Astrocyte of the spinal cord (primary cell): ENCODE measurements around the gene TMEM126B.
"Not testable (repeated sequence)": the region's sequence is repeated elsewhere in the genome, so short reads cannot be mapped to it uniquely, and the experiment has no call there.

Experiments used
- DNase-seq: peaks from one replicate; pipeline ENCODE4 v3.0.0; 2011; ENCODE audit warnings: low read depth, low spot score
- H3K4me3 ChIP-seq: 2 replicates; pipeline ENCODE4 v1.5.1; 2011; ENCODE audit warnings: low read depth, mild to moderate bottlenecking, low read length, moderate library complexity
- CTCF ChIP-seq: IDR thresholded peaks from 2 replicates; pipeline ENCODE4 v1.5.1; 2012; ENCODE audit warnings: low read depth, mild to moderate bottlenecking, low read length, inconsistent platforms
- in situ Hi-C: cut with HindIII; loops from 2 replicates; pipeline ENCODE4 v1.10.0; 2017; ENCODE audit warnings: low sequenced_read_pairs

The TMEM126B gene

DNA sequence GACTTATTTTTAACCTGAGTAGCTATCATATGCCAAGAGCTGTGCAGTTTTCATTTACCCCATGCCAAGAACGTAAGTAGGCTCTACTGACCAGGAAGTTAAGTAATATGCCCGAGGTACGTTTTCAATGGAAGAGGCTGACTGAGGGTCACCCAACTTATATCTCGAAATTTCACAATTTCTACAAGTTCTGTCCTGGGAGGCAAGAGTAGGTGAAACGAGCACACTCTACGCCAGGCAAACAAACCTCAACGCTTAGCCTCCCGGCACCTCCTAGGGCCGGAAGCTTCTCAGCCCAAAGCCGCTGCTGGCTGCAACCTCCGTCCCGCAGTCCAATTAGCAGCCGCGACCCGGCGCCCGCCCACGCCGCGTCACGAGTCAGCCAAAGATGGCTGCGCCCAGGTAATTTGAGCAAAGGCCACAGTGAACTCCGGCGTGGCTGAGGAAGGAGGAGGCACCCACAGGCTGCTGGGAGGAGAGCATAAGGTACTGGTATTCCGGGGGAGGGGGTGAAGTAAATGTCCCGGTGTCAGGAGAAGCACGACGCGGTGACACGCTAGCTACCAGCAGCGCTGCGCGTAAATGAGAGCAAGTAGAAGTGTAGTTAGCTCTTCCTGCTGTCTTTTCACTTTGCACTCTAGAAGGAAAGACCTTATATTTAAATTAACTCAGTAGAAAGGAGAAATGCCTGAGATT, 19.4 kb downstream of the TMEM126B start, which contains the start of gene TMEM126A:
Gene TMEM126A, plus strand, starts transcription at position 364 of the 696 bp plus-strand sequence. CDS start 2,289 bp downstream, outside the sequence.
- DNase-seq = peak; percentile 84
- no peak for TF ChIP-seq CTCF
- peak within 1 kb of the TSS; percentile 76 for H3K4me3 ChIP-seq
- in situ Hi-C loops = no loop called here

- TF ChIP-seq CTCF = no peak
- H3K4me3 ChIP-seq = no peak overlapping the region
- no peak for DNase-seq
- in situ Hi-C loops = no loop called here
Observed at GRCh38 chr11:85651118-85651517, 22.7 kb downstream of the TMEM126B start.

DNA sequence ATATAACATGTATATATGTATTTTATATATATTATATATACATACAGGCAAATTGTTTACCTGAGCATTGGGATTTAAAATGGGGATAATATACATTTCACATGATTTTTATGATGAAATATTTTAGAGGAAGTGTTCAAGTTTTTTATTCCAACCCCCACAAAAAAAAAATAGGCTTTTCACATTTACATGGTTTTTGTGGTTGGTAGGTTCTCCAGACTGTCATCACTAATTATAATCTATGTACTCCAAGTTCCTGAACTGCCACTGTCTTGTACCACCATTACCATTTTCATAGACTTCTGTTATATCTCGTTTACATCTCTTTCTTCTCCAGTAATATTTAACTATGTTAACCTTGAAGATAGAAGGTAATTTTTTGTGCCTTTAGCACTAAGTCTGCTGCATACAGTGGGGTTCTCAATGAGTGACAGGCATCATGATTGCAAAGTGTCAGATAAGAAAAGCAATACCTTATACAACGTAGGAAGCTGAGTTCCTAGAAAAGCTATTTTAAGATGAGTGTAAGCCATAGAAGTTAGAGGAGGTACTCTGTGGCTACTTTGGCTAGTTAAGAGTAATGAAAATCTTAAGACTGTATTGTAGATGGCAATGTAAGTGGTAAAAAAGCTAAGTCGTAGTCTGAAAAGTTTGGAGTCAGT, 24.5 kb downstream of the TMEM126B start:
- no peak overlapping the region for H3K4me3 ChIP-seq
- in situ Hi-C loops = no loop called here
- no peak for TF ChIP-seq CTCF
- DNase-seq = no peak

- in situ Hi-C loops, DNase-seq, H3K4me3 ChIP-seq: not testable (repeated sequence)
Observed at GRCh38 chr11:85654343-85654742, 25.9 kb downstream of the TMEM126B start.

DNA sequence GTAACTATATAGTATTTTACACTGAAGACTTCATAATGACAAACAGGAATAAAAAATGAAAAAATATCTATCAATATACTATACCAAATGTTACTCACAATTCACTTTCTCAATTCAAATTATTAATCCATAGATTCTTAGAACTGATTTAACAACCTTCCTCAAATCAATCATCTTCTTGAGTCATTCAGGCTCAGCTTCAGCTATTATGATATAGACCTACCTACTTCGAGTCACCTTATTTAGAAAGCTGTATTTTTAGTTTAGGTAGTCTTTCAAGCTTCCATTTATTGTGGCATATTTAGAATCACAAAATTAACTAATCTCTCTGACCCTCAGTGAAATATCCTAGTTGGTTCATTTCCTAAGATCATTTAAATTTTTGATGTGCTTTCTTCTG, 28.4 kb downstream of the TMEM126B start:
- H3K4me3 ChIP-seq = no peak overlapping the region
- in situ Hi-C loops = no loop called here
- no peak for TF ChIP-seq CTCF
- DNase-seq = no peak

DNA sequence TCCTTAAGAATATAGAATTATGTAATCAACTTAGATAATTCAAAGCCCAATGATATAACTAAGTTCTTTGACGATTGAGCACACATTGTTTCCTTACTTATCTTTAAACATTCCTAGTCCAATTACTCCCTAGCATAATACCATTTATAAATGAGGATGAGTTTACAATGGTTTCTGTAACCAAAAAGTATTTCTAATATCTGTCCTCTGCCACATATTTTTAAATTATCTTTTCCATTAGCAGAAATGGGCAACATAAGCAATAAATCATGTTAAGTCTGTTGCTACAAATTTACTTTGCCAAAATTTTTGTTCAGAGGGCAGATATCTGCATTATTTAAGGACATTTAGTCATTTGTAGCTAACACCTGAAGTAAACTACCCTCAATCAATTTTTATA, 29.8 kb downstream of the TMEM126B start:
- TF ChIP-seq CTCF = no peak
- in situ Hi-C loops = no loop called here
- DNase-seq = no peak
- H3K4me3 ChIP-seq = no peak overlapping the region

DNA sequence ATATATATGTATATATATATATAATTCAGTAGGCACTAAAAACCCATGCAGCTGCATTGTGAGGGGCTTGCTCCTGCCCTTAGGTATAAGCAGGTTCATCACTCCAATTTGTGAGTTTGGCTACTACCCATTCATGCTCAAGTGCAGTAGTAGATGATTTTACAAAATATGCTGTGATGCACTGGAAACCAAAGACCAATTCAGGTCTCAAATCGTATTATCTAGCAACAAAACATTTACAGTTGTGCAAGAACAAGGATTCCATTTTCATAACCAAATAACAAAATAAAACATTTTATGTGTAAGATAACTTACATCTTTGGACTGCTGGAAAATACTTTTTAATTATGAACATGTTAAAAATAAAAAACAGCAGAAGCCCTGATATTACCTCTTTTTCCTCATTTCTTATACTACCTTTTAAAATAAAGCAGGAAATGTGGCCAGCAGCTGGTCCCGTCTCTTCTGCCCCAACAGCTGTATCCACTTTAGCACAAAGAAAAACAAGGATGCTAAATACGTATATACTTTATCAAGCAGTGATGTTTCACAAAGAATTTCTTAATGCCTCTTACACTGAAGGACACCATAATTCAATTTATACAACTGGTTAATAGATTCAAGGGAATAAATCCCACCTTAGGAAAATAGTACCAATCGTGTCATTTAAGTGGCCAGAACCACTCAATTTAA, 33.7 kb downstream of the TMEM126B start:
- in situ Hi-C loops = no loop called here
- H3K4me3 ChIP-seq = peak overlapping the region; percentile 74
- TF ChIP-seq CTCF = no peak
- peak; percentile 17 for DNase-seq
